GM12892 (cell line): ENCODE measurements around the gene SAC3D1.

ENCODE experiments used
- DNase-seq: peaks from one replicate; pipeline ENCODE4 v3.0.0; 2011; ENCODE audit not compliant: insufficient read length
- FAIRE-seq: peaks from 2 replicates; lab custom pipeline; 2011; peaks lifted over from hg19 to GRCh38; lab: Jason Lieb, UNC
- POLR2A ChIP-seq: IDR thresholded peaks from 2 replicates; pipeline ENCODE4 v1.6.1; 2011; ENCODE audit warnings: low read depth, low read length, control low read depth
- POLR2AphosphoS5 ChIP-seq: IDR thresholded peaks from 2 replicates; pipeline ENCODE4 v1.6.1; 2011; ENCODE audit warnings: low read depth, low read length, control low read depth
- TAF1 ChIP-seq: IDR thresholded peaks from 2 replicates; pipeline ENCODE4 v1.6.1; 2011; ENCODE audit warnings: low read depth, mild to moderate bottlenecking, control low read depth, low read length, borderline replicate concordance

Gene SAC3D1

DNA sequence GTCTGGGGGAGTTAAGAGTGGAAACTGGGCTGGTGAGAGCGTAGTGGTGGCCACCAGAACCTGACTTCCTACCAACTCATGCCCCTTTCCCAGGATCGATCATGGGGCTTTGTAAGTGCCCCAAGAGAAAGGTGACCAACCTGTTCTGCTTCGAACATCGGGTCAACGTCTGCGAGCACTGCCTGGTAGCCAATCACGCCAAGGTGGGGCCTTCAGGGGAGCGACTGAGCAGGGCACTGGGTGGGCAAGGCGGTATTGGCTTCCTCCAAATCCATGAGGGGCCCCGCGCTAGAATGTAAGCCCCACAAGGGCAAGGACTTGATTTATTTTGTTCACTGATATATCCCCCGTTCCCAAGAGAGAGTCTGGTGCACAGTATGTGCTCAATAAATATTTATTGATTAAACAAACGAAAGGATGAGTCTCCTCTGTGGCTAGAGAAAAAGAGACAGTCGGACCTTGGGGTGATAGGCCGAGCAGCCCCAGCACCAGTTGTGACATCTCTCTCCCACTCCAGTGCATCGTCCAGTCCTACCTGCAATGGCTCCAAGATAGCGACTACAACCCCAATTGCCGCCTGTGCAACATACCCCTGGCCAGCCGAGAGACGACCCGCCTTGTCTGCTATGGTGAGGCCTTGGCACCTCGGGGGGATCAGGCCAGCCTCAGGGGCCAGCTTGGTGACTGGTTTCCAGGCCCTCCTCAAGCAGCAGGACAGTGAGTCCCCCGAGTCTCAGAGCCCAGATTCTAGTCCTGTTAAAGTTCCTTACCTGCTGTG, 43.8 kb downstream of the SAC3D1 start:
- TF ChIP-seq POLR2A: no peak
- no peak for TF ChIP-seq TAF1
- no peak for TF ChIP-seq POLR2AphosphoS5
- DNase-seq: no peak
- peak; percentile 21 for FAIRE-seq

DNA sequence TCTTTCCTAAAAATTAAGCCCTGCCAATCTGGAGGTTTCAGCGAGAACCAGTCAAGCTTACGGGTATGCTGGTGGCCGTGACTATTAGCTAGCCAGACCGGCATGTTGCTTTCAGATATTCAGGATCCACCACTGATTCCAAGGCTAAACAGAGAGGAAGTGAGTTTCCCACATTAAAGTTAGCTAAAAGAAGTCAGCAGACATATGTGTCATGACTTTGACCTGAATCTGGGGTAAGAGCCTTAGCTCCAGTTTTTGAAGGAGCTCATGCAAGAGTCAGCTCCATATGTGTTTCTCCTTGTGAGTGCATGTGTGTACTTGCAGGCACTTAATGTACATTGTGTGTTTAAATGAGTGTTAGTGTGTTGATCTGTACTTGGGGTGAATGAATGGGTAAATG, 44.4 kb downstream of the SAC3D1 start:
- FAIRE-seq (no peak), DNase-seq (no peak)
- no peak for TF ChIP-seq TAF1
- no peak for TF ChIP-seq POLR2AphosphoS5
- no peak for TF ChIP-seq POLR2A

DNA sequence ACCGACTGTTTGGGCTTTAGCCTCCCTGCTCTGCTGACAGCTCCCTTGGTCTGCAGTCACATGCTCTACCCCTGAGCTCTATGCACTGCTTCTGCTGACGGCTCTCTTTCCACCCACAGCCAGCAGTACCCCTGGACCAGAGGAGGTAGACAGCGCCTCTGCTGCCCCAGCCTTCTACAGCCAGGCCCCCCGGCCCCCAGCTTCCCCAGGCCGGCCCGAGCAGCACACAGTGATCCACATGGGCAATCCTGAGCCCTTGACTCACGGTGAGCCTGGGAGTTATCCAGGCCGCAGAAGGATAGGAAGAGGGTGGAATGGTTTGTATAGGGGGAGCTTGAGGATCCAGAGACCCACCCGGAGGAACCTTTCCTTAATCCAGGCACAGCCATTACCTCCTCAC, 45.8 kb downstream of the SAC3D1 start:
- TF ChIP-seq POLR2AphosphoS5 (no peak), POLR2A (no peak), TAF1 (no peak)
- DNase-seq (no peak), FAIRE-seq (no peak)

DNA sequence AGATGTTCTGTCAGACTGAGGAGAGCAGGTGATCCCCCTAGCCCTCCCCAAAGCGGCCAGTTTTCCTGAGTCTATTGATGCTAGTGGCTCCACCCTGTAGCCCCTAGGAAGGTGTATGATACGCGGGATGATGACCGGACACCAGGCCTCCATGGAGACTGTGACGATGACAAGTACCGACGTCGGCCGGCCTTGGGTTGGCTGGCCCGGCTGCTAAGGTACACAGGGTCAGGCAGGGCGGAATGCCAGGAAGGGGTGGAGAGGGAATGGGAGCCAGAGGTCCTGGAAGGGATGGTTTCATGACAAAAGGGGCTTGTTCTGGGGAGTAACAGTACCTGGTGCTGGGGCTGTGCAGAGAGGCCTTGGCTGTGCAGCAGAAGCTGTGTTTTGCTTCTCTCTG, 46.2 kb downstream of the SAC3D1 start:
- TF ChIP-seq POLR2A (no peak), TAF1 (no peak), POLR2AphosphoS5 (no peak)
- FAIRE-seq (no peak), DNase-seq (no peak)

DNA sequence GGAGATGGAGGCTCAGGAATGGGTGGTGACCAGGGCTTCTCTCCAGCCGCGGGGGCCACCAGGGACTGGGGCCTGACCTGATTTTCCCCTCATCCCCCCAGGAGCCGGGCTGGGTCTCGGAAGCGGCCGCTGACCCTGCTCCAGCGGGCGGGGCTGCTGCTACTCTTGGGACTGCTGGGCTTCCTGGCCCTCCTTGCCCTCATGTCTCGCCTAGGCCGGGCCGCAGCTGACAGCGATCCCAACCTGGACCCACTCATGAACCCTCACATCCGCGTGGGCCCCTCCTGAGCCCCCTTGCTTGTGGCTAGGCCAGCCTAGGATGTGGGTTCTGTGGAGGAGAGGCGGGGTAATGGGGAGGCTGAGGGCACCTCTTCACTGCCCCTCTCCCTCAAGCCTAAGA, 46.8 kb downstream of the SAC3D1 start:
- DNase-seq: no peak
- TF ChIP-seq POLR2AphosphoS5 (no peak), TAF1 (no peak), POLR2A (no peak)
- FAIRE-seq: no peak

DNA sequence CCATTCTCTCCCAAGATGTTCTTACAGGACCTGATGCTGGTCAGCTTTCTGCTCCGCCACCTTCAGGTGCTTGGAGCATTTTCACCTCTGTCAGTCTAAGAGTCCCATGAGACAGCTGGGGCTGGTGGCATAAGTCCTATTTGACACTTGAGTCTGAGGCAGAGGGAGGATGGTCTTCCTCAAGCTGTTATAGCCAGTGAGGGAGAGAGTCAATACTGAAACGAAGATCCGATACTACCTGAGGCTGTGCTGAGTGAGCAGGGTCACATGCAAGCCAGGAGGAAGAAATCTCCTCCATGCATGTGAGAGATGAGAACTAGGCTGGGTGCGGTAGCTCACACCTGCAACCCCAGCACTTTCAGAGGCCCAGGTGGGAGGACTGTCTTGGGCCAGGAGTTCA, 48.6 kb downstream of the SAC3D1 start:
- DNase-seq (no peak), FAIRE-seq (no peak)
- TF ChIP-seq TAF1 (no peak), POLR2AphosphoS5 (no peak)

DNA sequence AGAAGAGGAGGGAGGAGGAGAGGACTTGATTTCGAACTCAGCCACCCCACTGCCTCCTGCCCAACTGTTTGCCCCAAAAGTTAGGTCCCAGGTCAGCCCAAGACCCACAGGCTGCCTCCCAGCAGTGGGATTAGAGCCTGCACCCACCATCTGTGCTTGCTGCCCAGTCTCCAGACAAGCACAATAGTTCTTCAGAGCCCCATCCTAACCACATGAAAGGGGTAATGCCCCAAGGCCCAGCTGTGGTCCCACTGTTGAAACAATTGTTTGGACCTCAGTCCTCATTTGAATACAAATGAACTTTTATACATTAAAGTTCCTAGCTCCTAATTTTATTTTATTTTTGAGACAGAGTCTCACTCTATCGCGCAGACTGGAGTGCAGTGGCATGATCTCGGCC, 49.6 kb downstream of the SAC3D1 start:
- DNase-seq (no peak), FAIRE-seq (no peak)
- TF ChIP-seq POLR2AphosphoS5 (peak; percentile 28; the same call in 1 of the 2 replicates), POLR2A (0 out of 2 replicates have a peak, but pooled peaks have one; percentile 34), TAF1 (no peak)
